HG03457 (cell line): ENCODE results near the gene GPT2.
A peak's percentile ranks its signal among the peaks of the same experiment; 100 is the strongest.
"Not testable (repeated sequence)": the region's sequence is repeated elsewhere in the genome, so short reads cannot be mapped to it uniquely, and the experiment has no call there.

ENCODE experiments used
- ATAC-seq: cut with Tn5 transposase; IDR thresholded peaks from one replicate; pipeline ENCODE4 v1.9.1; 2021; ENCODE audit warnings: moderate number of reproducible peaks; ENCODE audit not compliant: unreplicated experiment

The GPT2 gene

DNA sequence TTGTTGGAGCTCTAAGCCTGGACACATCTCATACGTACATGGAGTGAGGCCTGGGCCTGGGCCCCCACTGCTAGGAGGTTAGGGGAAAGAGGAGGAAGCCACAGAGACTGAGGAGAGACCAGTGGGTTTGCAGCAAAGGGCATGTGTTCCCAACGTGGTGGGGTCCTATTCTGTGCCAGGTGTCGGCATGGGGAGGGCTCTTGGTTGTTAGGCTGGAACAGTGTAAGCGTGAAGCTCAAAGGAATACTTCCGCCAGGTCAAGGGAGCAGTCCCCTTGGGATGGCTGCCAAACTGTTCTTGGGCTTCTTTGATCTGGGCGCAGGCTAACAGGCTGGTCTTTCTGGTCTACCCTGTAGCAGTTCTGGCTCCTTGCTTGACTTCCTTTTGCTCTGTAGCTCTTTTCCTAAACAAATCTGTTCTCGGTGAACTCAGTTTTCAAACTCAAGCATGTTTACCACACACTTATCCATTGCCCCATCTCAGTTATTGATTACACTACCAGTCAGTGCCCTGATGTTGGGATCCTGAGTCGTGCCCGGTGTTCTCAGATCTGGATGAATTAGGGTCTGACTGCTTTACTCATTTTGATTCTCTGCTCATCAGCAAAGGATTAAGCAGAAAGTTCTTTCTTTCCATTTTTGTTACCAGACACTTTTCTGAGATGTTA, 36.4 kb downstream of the GPT2 start:
- no peak for ATAC-seq

DNA sequence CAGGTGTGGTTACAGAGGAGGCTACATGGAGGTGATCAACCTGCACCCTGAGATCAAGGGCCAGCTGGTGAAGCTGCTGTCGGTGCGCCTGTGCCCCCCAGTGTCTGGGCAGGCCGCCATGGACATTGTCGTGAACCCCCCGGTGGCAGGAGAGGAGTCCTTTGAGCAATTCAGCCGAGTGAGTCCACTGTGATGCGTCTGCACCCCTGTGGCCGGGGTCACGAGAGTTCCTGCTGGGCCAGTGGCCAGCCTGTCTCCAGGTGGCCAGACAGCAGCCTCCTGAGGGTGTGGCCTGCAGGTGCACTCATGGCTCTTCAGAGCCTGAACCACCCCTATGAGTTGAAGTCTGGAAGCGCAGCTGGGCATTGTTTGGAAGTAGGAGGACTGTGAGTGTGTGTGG, 38.1 kb downstream of the GPT2 start:
- ATAC-seq: no peak

DNA sequence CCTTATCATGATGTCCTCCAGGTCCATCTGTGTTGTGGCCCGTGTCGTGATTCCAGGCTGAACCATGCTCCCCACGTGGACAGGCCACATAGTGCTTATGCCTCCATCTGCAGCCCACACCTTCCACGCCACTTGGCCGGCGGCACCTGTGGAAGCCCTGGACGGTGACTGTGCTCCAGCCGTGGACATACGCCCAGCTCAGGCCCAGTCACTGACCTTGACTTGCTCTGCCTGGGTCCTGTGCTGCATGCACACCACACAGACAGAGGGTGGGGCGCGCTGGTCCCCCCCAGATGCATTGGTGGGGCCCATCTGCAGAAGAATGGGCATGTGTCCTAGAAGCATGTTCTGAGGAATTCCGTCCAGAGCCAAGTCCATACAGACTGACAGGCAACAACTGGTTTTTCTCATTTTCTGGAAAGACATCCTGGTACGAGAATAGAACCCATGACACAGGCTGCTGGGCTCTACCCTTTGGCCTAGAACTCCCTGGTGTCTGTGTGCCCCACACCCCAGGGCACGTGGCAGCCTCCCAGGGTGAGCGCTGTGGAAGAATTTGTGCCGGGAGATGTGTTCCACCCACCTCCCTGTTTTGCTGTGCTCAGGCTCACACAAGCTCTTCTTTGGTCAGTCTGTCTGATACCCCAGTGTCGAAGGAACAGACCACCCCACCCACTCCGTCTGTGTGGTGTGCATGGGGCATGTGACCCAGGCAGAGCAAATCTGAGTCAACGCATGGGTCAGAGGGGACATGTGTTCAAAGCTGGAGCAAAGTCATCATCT, 39.5 kb downstream of the GPT2 start:
- no peak for ATAC-seq

DNA sequence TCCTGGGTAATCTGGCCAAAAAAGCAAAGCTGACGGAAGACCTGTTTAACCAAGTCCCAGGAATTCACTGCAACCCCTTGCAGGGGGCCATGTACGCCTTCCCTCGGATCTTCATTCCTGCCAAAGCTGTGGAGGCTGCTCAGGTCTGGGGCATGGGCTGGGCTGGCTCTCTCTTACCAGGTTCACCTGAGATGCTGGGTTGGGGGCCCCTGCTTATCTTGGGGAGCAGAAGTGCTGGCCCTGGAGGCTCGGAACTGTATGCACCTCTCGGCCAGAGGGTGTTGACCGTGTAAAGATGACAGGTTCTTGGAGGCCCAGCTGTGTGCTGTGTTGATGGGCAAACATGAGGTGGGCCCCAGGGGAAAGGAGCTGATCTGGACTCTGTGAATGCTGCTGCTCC, 40.2 kb downstream of the GPT2 start:
- ATAC-seq: no peak

DNA sequence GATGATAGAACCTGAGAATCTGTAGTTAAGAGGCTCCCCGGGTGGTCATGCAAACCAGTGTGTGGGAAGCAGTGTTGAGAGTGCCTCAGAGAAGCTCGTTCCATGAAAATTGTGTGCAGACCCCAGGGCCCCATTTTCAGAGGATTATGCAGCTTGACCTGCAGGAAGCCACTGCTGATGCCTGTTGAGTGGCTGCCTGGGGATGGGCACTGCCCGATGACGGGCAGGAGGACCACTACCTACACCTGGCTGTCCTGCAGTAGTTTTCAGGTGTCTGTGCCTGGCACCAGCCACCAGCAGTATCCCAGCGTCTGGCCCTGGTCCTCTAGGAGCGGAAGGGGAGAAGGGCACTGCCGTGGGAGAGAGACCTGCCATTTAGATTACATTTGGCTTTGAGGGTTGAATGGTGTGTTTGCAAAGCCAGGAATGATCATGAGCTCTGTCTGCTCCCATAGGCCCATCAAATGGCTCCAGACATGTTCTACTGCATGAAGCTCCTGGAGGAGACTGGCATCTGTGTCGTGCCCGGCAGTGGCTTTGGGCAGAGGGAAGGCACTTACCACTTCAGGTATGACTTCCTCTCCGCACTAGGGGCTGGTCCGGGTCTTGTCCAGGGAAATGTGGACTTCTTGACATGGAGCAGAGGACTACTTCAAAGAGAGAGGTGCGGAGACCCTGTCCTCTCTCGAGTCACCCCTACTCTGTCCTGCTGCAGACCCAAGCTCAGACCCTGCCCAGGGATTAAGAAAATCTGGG, 42.5 kb downstream of the GPT2 start:
- no peak for ATAC-seq

DNA sequence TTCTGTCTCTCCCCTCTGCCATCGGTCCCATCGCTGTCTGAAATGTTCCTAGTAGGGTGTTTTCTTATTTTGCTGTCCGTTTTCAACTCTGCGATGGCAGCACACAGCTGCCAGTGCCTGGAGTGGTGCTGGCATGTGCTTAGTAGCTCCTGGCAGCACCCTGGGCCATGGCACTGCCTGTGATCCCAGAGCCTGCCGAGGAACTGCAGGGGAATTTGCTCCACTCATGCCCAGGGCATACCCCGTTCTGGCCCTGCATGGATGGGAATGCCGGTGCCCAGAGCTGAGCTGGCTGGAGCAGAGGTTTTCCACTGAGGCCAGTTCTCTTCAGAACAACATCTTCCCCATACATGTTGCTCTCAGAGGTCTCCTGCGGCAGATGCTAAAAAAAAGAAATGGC, 43.1 kb downstream of the GPT2 start:
- no peak for ATAC-seq

DNA sequence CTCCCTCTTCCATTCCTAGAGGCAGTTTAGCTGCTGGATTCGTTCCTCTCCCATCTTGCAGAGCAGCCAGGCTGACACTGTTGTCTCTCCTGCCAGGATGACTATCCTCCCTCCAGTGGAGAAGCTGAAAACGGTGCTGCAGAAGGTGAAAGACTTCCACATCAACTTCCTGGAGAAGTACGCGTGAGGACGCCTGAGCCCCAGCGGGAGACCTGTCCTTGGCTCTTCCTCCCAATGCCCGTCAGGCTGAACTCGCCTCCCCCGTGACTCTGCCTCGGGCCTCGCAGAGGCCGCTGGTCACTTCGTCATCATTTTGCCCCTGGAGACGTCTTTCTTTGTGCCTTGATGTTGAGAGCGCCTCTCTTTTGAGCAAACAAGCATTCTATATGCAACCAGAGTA, 44.6 kb downstream of the GPT2 start:
- ATAC-seq: no peak

DNA sequence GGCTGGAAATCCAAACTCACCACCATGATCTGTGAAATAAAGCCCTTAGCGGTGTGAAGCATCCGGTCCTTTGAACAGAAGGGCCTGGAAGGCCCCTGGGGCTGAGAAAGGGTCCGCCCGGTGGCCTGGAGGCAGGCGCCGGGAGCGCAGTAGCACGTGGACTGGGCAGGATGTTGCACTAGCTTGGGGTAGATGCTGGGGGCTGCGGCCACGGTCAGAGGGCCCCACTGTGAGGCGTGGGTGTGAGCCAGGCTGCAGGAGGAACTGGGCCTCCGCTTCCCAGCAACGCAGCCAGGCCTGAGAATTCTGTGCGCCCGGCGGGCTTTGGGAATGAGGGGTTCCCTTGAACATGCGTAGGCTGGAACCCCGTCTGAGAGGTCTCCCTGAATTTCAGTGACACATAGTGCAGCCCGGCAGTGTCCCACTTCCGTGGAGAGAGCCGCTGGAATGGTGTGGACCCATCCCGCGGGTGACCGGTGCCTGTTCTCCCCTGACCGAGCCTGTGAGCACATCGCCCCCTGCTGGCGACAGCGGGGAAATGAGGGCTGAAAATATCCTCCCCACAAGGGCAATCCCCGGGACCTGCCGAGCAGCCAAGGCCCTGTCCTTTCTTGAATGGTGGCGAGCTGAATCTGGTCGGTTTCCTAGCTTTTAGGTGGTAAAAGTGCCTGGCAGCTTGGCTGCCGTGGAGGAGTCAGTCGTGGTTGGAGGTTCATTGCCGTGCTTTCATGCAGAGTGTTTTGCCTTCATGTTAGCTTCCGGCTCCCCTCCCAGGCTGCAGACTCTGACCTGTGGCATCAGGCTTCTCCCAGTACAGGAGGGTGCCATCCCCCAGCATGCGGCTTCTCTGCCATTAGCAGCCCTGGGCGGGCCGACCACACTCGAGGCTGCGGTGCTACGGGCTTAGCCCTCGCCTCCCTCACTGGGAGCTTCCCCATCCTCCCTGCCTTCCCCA, 45.5 kb downstream of the GPT2 start:
- no peak for ATAC-seq

DNA sequence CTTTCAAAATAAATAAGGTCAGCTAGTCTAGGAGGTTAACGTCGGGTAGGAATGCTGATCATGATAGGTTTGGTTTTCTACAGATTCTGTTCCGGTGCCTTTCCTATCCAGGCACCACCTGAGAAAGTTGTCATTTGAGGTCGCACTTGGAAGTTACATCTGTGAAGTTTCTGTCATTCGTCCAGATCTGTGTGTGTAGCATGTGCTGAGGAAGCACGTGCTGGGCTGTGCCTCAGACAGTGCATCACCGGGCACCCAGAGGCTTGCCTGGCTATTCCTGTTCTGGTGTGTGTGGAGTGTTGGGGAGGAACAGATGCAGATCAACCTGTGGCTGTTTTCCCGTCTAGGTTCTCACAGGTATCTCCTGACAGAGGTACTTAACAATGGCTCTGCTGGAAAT, 46.7 kb downstream of the GPT2 start:
- no peak for ATAC-seq

DNA sequence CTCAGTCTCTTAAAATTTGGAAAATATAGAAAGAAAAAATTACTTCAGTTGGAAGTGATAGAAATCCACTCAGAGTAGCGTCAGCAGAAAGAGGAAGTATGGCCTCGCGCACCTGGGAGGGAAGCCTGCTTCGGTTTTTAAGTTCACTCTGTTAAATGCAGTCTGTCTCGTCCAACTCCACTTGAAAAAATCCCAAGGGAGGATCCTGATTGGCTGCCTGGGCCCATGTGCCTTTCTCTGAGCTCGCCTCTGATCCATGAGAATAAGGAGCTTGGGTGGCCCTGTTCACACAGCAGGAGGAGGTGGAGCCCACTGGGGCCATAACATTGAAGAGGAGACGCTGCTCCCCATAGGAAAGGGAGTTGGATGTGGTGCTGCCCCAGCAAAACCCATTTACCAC, 48.6 kb downstream of the GPT2 start:
- no peak for ATAC-seq

DNA sequence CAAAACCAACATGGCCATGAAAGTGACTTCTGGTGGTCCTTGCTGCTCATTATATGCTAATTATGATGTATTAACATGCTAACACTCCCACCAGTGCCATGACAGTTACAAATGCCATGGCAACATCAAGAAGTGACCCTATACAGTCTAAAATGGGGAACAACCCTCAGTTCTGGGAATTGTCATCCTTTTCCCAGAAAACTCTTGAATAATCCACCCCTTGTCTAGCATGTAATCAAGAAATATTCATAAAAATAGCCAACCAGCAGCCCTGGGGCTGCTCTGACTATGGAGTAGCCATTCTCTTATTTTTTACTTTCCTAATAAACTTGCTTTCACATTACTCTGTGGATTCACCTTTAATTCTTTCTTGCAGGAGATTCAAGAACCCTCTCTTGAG, 53.4 kb downstream of the GPT2 start:
- ATAC-seq: no peak

DNA sequence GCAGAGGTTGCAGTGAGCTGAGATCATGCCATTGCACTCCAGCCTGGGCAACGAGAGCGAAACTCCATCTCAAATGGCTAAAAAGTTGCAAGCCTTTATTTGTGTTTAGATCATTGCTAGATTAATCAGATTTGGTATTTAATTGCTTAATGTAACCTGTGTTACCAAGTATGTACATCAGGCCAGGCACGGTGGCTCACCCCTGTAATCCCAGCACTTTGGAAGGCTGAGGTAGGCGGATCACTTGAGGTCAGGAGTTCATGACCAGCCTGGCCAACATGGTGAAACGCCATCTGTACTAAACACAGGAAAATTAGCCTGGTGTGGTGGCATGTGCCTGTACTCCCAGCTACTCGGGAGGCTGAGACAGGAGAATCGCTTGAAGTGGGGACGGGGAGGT, 60.6 kb downstream of the GPT2 start:
- not testable (repeated sequence) for ATAC-seq

DNA sequence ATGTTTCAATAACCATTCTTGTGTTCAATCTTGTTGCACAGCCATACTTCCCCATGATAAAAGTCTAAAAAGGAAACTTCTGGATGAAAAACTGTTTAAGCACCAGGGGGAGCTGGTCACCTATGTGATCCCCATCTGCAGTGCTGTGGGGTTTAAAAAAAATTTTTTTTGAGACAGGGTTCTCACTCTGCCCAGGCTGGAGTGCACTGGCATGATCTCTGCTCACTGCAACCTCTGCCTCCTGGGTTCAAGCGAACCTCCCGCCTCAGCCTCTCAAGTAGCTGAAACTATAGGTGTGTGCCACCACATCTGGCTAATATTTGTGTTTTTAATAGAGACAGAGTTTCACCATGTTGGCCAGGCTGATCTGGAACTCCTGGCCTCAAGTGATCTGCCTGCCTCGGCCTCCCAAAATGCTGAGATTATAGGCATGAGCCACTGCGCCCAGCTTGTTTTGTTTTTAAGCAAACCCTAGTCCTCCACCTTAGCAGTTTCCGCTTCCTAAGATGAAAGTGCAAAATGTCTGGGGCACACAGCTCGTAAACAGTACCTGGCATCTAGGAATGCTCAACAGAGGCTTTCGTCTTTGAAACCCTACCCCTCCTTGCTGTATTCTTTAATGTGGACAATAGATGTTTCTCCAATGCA, 63.9 kb downstream of the GPT2 start:
- ATAC-seq: peak; percentile 65

DNA sequence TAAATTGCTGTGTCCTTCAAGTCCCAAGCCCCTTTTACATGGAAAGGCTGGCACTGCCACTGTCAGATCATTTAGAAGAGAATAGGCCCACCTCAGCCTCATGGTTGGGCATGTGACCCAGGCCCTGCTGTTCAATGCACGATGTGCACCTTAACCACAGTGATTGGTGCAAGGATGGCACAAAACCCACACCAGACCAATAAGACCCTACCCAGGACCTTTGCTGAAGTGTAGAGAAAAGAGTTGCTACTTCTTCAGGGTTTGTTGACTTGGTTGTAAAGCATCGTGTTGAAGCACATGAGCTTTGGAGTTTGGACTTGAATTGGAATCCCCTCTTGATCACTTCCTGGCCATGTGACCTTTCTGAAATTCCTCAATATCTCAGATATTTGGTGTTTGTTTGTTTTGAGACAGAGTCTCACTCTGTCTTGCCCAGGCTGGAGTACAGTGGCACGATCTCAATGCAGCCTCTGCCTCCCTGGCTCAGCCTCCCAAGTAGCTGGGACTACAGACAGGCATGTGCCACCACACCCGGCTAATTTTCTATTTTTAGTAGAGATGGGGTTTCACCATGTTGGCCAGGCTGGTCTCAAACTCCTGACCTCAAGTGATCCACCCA, 64.5 kb downstream of the GPT2 start:
- no peak for ATAC-seq

DNA sequence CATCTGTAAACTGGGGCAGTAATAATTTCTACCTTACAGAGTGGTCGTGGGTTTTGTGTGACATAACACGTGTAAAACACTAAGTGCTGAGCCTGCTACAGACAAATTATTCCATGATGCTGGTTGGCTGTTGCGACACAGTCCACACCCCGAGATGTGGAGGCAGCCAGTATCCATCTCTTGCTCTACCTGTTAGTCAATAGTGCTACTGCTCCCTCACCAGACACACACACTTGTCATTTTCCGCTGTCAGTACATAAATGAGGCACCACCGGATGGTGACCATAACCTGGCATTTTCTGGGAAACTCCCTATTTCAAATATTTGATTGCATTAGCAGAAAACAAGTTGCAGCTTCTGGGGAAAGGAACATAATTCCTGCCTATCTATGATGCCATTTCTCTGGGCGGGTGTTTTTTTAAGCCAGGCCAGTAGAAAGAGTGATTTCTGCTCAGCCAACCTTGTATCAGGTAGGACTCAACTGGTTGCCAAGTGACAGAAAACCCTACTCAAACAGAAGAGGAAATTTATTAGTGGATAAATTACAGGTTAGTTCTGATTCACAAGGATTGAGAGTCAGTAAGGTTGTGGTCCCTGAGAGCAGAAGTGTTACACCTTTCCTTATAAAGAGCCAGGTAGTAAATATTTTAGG, 65.2 kb downstream of the GPT2 start:
- no peak for ATAC-seq

DNA sequence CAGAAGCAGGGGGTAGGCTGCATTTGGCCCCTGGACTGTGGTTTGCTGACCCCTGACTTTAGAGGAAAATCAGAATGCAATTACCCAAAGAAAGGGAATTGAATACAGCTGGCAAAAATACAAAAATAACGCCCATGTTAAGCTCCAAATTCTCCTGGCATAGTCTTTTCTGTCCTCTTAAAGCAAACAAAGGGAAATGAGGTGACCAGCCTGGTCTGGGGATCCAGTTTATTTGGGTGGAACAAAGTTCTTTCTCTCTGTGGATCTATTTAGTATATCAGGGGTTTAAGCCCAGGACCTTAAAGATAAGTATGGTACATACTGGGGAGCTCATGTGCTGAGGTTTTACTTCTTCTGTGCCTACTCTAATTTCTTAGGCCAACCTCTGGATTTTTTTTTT, 65.8 kb downstream of the GPT2 start:
- no peak for ATAC-seq

DNA sequence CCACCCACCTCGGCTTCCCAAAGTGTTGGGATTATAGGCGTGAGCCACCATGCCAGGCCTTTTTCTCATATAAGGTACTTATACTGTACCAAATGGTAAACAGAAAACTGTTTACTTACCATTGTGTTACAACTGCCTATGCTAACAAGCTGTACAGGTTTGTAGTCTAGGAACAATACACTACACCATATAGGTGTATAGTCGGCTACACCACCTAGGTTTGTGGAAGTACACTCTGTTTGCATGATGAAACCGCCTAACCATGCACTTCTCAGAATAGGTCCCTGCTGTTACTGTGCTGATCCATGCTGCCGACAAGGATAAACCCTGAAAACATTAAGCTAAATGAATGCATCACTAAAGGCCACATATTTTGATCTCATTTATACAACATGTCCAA, 70.4 kb downstream of the GPT2 start:
- no peak for ATAC-seq

DNA sequence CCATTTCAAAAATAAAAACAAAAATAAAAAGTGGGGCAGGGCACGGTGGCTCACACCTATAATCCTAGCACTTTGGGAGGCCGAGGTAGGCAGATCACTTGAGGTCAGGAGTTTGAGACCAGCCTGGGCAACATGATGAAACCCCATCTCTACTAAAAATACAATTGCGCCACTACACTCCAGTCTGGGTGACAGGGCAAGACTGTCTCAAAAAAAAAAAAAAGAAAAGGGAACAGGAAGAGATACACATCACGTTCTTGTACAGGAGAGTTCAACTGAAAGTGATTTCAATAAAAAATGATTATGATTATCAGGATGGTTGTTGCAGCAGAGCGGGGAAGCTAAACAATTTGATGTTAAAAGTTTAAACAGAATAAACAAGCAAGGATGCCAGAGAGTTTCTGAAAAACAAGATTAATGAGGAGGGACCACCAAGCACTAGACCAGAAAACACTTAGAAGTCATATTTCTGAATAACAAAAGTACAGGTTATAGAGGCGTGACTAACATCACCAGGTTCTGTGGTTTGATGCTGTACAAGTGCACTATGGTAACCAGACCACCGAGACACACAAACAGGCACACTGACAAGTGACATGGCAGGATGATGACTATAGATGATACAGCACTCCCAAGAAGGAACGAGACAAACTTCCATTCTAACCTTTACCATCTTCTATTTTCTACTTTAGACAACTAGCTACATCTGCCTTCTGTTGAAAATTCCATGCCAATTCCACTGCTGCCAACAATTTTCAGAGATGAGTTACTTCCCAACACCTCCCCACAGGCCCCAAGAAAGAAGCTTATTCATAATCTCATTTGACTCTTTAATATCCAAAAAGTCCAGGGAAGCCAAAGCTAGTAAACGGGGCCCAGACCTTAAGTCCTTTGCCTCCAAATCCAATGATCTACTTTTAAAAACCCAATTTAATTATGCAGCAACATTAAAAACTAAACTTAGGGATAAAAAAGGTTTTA, 77.5 kb downstream of the GPT2 start:
- ATAC-seq: peak; percentile 66
